Measurements from ENCODE around the gene PLIN3. TPM values are rescaled to one million over a fixed set of nuclear protein-coding genes. Genes with fewer than 3 reads are reported as not detected.

PLIN3 gene, protein sequence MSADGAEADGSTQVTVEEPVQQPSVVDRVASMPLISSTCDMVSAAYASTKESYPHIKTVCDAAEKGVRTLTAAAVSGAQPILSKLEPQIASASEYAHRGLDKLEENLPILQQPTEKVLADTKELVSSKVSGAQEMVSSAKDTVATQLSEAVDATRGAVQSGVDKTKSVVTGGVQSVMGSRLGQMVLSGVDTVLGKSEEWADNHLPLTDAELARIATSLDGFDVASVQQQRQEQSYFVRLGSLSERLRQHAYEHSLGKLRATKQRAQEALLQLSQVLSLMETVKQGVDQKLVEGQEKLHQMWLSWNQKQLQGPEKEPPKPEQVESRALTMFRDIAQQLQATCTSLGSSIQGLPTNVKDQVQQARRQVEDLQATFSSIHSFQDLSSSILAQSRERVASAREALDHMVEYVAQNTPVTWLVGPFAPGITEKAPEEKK
- total RNA-seq = 191 and 193 TPM in 2 replicates

DNA sequence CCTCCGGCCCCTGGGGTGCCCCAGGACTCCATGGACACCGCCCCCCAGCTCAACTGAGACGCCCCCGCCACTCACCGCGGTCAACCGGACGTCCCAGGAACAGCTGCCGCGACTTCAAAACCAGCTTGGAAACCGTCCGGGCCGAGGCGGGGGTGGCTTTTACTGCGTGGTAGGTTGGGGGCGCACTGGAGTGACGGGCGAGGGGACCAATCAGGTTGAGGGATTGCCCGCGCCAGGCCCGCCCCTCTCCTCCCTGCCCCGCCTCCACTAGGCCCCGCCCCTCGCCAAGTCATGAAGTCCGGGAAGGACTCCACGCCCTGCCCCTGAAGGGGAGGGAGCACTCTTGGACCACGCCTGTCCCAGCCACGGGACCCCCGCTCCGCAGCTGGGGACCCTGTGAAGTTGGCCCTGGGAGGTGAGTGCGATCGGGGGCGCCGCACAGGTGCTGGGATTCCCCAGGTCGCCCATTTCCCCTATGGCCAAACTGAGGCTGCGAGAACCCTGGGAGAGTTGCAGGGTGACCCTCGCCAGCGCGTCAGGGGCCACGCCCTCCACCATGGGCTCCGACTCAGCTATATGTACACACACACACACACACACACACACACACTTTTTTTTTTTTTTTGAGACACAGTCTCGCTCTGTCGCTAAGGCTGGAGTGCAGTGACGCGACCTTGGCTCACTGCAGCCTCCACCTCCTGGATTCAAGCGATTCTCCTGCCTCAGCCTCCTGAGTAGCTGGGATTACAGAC is at the start of gene PLIN3:
TSS of gene PLIN3 (minus strand) at position 134 of the 752 bp plus-strand sequence. CDS start 6,273 bp downstream, outside the sequence.
- TF ChIP-seq CTCF (IDR thresholded peaks at IDR 0.05; ENCODE audit: insufficient read depth, low read depth, low read length) = no peak
- H3K4me3 ChIP-seq (ENCODE audit: low read depth, low read length) = peak within 1 kb of the TSS; percentile 93

DNA sequence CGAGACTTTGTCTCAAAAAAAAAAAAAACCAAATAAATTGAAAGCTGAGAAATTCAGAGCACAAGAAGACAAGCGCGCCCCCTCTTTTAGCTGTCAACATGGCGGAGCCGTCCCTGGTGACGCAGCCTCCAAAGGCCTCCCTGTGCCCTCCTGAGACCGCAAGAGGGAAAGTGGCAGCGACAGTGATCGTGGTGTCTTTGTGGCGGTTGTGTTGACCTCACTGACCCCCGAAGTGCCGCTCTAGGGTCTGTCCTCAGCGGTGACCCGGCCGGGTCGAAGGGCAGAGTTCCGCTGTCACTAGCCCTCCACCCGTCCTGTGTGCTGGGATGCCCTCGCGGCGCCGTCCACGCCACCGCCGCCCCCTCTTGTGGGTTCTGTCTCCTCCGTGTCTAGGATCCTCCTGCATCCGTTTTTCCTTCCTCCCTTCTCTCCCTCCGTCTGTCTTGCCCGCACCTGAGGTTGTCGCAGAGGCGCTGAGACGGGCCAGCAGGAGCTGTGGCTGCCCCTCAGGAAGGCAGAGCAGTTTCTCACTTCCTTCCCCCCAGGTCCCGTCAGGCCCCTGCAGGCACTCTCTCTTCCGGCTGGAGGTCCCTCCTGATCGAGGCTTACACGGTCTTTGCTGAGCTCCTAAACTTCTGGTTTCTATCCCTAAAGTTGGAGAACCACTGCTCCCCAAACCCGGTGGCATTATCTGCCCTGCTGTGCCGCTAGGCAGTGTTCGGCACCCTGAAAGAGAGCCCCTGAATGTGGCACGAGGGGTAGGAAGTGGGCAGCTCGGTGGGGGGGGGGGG is 49.0 kb upstream of the PLIN3 start:
- no peak for DNase-seq (ENCODE audit: low read depth)
- H3K4me3 ChIP-seq (ENCODE audit: low read depth, low read length) = no peak overlapping the region
- TF ChIP-seq CTCF (IDR thresholded peaks at IDR 0.05; ENCODE audit: insufficient read depth, low read depth, low read length) = no peak

More for the DNA sequence above, at the start of gene PLIN3:
- DNase-seq (ENCODE audit: low read depth) = peak; percentile 98

DNA sequence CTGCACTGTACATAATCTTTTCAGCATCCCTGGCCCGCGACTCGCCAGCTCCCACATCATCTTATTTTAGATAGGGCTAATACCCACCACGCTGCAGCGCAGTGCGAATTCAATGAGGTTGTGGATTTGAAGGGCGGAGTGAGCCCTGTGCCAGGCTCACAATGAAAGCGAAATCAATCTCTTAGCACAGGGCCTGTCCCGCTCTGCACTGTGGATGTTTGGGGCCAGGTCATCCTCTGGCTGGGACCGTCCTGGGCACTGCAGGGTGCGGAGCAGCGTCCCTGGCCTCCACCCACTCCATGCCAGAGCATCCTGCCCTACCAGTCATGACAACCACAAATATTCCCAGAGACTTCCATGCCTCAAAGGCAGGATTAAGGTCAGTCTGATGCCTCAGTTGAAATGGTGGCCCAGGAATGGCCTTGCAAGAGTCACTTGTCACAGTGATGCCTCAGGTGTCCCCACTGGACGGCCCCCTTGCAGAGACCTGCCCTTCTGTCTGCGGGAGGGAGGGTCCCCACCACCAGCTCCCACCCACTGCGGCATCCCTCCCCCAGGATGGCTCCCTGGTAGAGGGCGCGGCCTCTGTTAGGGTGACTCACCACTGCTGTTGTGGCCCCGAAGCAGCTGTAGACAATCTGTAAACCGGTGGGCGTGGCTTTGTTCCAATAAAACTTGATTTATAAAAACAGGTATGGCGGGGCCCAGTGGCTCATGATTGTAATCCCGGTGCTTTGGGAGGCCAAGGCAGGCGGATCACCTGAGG is 47.5 kb upstream of the PLIN3 start:
- TF ChIP-seq CTCF (IDR thresholded peaks at IDR 0.05; ENCODE audit: insufficient read depth, low read depth, low read length) = no peak
- peak; percentile 92 for DNase-seq (ENCODE audit: low read depth)
- no peak overlapping the region for H3K4me3 ChIP-seq (ENCODE audit: low read depth, low read length)

DNA sequence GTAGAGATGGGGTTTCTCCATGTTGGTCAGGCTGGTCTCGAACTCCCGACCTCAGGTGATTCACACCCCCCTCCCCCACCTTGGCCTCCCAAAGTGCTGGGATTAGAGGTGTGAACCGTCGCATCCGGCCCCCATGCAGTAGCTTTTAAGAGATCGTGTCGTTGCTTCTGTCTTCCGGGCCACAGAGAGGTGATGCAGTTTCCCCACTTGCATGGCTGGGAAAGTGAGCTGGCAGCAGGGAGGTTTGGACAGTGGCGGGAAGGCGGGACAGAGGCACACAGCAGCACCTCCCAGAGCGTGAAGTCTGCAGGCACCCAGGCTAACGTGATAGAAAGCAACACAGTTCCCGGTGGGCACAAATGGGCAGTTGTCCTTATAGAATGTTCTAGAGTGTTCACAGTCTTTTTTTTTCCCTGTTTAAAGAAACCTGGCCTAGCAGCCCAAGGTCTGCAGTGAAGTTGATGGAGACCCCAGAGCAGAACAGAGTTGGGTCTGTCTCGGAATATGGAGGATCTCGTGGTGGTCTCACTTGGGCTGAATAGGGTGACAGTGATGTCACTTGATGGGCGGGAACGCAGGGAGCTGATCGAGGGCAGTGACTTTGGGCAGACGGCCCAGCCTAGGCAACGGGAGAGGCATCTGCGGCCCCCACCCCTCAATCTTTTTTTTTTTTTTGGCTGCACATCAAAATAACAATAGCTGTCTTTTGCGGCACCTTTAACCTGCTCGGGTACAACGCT is 46.7 kb upstream of the PLIN3 start:
- peak; percentile 14 for DNase-seq (ENCODE audit: low read depth)
- no peak overlapping the region for H3K4me3 ChIP-seq (ENCODE audit: low read depth, low read length)
- no peak for TF ChIP-seq CTCF (IDR thresholded peaks at IDR 0.05; ENCODE audit: insufficient read depth, low read depth, low read length)

- peak; percentile 99 for DNase-seq (ENCODE audit: low read depth)
- peak overlapping the region; percentile 68 for H3K4me3 ChIP-seq (ENCODE audit: low read depth, low read length)
- peak; percentile 71 for TF ChIP-seq CTCF (IDR thresholded peaks at IDR 0.05; ENCODE audit: insufficient read depth, low read depth, low read length)
Observed at GRCh38 chr19:4911786-4912672, 44.6 kb upstream of the PLIN3 start.

Measured in fibroblast of villous mesenchyme (primary cell).